Measurements from ENCODE around the gene TPMT.
"Not testable (repeated sequence)": the region's sequence is repeated elsewhere in the genome, so short reads cannot be mapped to it uniquely, and the experiment has no call there.

Gene TPMT

DNA sequence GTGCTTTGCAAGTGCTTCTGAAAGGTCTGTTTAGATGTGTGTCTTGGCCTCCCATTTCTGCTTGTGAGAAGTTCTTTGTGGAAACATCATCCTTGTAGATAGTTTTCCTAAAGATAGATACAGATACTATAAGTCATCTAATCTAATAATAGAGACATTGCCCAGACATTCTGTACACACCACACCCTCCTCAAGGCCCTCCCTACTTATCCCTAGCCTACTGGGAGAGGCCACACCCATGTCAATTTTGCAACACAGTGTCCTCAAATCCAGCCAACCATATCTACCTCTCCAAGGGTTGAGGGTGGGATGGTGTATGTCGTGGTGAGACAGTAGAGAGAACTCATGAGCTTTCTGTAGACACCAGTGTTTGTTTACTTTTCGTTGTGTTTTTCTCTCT is 6.6 kb upstream of the TPMT start:
- DNase-seq: no peak
- intact Hi-C loops (cut with DNase I): no loop called here

DNA sequence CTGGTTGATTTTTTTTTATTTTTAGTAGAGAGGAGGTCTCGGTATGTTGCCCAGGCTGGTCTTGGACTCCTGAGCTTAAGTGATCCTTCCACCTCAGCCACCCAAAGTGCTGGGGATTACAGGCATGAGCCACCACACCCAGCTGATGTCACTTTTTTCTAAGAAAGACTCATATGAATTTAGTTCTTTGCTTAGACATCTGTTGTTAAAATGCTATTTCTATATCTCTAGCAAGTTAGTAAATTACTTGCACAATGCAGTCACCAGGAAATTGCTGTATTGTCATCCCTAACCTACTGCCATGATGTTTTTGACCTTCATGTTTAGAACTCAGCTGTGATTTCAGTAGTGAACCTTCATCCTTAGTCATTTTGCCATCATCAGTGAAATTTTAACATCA is 6.0 kb upstream of the TPMT start:
- intact Hi-C loops (cut with DNase I): no loop called here
- DNase-seq: no peak

DNA sequence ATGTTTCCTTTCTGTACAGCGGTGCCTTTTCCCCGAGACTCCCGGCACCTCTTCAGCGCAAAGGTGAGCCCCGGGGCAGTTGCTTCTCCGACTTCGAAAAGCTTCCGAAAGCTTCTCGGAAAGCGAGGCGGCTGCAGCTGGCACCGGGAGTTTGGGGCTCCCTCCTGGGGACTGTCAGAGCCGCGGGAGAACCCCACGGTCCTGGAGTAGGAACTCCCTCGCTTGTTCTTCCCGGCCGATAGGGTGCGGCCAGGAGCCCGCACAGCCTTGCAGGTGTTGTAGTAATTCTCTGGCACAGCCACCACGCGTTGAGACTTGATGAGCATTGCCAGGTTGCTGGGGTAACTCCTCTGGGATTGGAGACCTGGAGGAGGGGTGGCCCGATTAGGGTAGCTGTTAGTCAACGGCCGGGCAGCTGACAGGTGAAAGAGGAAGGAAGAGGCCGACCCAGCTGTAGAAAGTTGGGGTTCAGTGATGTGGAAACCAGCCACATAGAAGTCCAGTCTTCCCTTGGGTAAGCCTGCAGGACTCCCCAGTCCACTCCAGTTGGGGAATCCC is 1.1 kb upstream of the TPMT start:
- DNase-seq: peak; percentile 35 to 88 (median 65)
- intact Hi-C loops (cut with DNase I): loop anchor here (2.0 kb wide), 1 partner anchor 109 kb away; the partner anchor contains the start of gene DEK

DNA sequence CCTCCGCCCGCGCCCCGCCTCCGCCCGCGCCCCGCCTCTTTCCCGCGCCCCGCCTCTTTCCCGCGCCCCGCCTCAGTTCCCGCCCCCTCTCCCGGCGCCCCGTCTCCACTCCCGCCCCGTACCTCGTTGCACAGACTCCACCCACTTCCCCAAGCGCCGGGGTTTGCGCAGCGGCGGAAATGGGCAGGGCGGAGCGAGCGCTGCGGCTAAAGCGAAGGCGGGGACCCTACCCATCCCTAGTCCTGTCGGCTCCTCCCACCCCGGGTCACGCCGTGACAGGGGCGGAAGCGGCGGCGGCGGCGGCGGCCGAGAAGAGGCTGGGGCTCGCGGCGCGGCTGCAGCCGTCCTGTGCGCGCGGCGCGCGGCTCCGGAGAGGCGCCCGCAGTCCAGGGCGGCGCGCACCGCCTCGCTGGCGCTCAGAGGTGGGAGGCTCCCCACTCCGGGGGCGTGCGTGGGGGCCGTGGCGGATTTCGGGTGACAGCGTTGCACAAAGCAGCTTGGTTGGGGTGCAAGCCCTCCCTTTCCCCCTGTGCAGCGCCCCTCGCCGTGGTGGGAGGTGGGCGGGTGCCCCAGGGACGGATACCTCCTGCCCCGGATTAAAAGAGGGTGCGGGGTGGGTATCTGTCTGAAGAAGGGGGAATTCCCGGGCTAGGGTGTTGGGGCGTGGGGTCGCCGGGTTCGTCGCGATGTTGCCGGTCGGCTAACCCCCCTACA is 430 bp upstream of the TPMT start, which contains the start of gene KDM1B:
Gene KDM1B, plus strand, starts transcription at position 273 of the 714 bp plus-strand sequence. CDS start 4,474 bp downstream, outside the sequence.
- peak; percentile 94 to 100 (median 99) for DNase-seq
- intact Hi-C loops (cut with DNase I): loop anchor here (2.0 kb wide), 1 partner anchor 109 kb away; the partner anchor contains the start of gene DEK

DNA sequence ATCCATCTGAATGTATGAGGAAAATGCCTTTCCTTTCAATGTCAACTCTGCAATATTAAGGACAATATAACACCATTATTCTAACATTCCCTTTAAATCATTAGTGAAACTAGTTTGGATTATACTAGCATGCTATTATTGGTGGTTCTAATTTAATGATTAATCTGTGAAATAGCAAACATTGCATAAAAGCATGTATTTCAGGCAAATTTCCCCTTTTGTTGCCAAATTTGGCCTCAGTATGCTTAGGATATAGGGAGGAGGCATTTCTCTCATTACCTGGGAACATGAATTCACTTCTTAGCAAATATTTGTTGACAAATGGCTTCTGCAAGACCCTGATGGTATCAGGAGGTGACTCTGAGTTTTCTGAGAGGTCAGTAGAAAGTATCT is 1.6 kb downstream of the TPMT start:
- no peak for DNase-seq

GRCh38 chr6:18151801-18152200 is 3.1 kb downstream of the TPMT start:
- DNase-seq: no peak
- intact Hi-C loops (cut with DNase I): no loop called here

More for the DNA sequence above, 1.6 kb downstream of the TPMT start:
- intact Hi-C loops (cut with DNase I): no loop called here

DNA sequence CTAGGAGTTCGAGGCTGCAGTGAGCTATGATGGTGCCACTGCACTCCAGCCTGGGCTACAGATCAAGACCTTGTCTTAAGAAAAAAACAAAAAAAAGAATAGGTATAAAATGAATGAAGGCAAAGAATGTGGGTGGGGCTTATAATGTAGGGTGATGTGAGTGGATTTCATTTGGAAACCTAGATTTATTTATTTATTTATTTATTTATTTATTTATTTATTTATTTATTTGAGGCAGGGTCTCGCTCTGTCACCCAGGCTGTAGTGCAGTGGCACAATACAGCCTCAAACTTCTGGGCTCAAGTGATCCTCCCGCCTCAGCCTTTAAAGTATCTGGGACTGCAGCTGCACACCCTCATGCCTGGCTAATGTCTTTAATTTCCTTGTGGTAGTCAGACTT is 3.5 kb downstream of the TPMT start:
- DNase-seq; intact Hi-C loops (cut with DNase I): not testable (repeated sequence)

- intact Hi-C loops (cut with DNase I): no loop called here
Measured at GRCh38 chr6:18148304-18149025, 6.4 kb downstream of the TPMT start.

GRCh38 chr6:18147616-18148015 is 7.3 kb downstream of the TPMT start:
- no peak for DNase-seq
- intact Hi-C loops (cut with DNase I): no loop called here

More at GRCh38 chr6:18148304-18149025, 6.4 kb downstream of the TPMT start:
- no peak for DNase-seq

GRCh38 chr6:18147160-18147559 is 7.7 kb downstream of the TPMT start:
- no peak for DNase-seq
- intact Hi-C loops (cut with DNase I): no loop called here

- no peak for DNase-seq
- intact Hi-C loops (cut with DNase I): no loop called here
Measured at GRCh38 chr6:18142591-18142861, 12.4 kb downstream of the TPMT start.

GRCh38 chr6:18141805-18142590 is 12.9 kb downstream of the TPMT start:
- no peak for DNase-seq
- intact Hi-C loops (cut with DNase I): no loop called here

DNA sequence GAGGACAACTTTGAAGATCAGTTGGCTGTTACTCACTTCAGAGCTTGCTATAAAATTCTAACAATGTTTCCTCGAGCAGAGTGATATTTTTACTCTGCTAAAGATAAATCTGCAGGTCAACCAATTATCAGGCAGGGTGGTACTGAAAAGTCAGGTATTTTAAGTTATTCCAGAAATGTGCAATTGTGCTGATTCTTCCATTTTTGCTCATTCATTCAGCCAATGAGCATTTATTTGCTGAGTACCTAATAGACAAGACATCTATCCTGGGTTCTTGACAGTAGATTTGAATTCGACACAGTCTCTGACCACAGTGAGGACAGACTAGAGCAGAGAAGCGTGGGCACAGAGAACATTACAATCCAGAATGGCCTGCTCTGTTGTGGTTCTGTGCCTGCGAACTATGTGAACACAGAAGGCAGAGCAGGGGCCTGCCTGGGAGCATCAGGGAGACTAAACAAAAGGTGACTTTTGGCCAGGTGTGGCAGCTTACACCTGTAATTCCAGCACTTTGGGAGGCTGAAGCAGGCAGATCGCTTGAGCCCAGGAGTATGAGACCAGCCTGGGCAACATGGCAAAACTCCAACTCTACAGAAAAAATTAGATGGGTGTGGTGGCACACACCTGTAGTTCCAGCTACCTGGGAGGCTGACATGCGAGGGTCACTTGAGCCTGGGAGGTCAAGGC is 14.8 kb downstream of the TPMT start:
- DNase-seq: no peak

GRCh38 chr6:18138906-18139305 is 16.0 kb downstream of the TPMT start:
- DNase-seq: no peak
- intact Hi-C loops (cut with DNase I): no loop called here

More for the DNA sequence above, 14.8 kb downstream of the TPMT start:
- intact Hi-C loops (cut with DNase I): no loop called here

GRCh38 chr6:18136260-18136659 is 18.6 kb downstream of the TPMT start:
- intact Hi-C loops (cut with DNase I): no loop called here
- no peak for DNase-seq

- no peak for DNase-seq
- intact Hi-C loops (cut with DNase I): no loop called here
Measured at GRCh38 chr6:18135171-18135570, 19.7 kb downstream of the TPMT start.

DNA sequence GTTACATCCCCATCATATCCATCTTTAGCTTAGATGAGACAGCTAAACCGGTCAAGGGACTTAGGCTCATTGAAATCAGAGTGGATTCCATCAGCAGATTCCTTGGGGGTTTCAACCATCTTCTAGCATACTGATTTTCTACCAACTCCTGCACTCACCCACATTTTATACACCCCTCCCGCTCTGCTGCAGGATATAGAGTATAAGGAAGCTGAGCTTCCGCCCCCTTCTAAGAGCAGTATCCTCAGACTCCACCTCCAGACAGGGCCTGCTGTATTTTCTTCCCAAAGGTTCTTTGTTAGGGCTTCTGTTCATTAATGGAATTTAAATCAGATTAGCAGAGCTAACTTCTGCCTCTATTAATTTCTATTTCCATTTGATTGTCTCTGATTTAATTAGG is 22.5 kb downstream of the TPMT start:
- intact Hi-C loops (cut with DNase I): no loop called here
- no peak for DNase-seq

DNA sequence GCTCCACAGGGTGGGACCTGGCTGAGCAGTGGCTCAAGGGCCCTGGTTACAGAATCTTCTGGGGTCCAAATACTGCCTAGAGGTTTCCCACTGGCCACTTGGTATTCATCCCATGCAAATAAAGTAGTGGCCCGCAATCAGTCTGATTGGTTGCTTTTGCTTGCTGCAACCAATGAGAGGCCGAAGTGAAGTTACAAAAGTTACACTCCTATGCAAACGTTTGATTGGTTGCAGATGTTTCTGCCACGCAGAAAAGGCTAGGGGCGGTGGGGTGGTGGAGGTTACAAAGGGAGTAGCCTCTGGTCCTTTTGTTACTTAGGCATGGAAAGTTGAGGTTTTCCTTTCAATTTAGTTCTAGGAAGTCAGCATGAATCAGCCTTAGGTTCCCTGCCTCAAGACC is 28.8 kb downstream of the TPMT start:
- intact Hi-C loops (cut with DNase I): loop anchor here (10.0 kb wide), 2 partner anchors 421 to 541 kb away; partner anchors contain the start of gene NUP153
- no peak for DNase-seq
